ENCODE measurements around the gene TOMM20.

GRCh38 chr1:235074523-235075047, 54.1 kb downstream of the TOMM20 start:
- TF ChIP-seq CTCF (IDR thresholded peaks at IDR 0.05) (no peak), POLR2A (IDR thresholded peaks at IDR 0.05) (no peak)

Data from testis (tissue), 2 donors.